Tibial nerve (tissue), 4 donors: ENCODE results near the gene GPRIN2. TPM values are rescaled to one million over a fixed set of nuclear protein-coding genes. Genes with fewer than 3 reads are reported as not detected.

ENCODE experiments used
- DNase-seq, 2 donors: peaks; one replicate each; pipeline ENCODE4 v3.0.0-alpha.2; 2019; ENCODE audit warnings: low spot score in 2 of 2
- H3K27ac ChIP-seq, 4 donors: fragments of 200-600 bp; sonication (generic) in 3 of 4; one replicate each; pipeline ENCODE4 v1.5.1; 2017 to 2019; ENCODE audit warnings: mild to moderate bottlenecking in 1 of 4
- H3K27me3 ChIP-seq, 2 donors: fragments of 200-600 bp; sonication (generic) in 1 of 2; one replicate each; pipeline versions ENCODE4 v1.5.1 to v1.6.0; 2017 to 2019
- H3K36me3 ChIP-seq, 3 donors: fragments of 200-600 bp; sonication (generic); one replicate each; pipeline ENCODE4 v1.5.1; 2018 to 2019
- H3K4me1 ChIP-seq, 4 donors: fragments of 200-600 bp; sonication (generic) in 3 of 4; one replicate each; pipeline ENCODE4 v1.5.1; 2017 to 2019
- H3K4me3 ChIP-seq, 4 donors: fragments of 200-600 bp; sonication (generic) in 3 of 4; one replicate each; pipeline ENCODE4 v1.5.1; 2017 to 2019; ENCODE audit warnings: mild to moderate bottlenecking in 1 of 4, moderate library complexity in 1 of 4
- H3K9me3 ChIP-seq, 4 donors: fragments of 200-600 bp; sonication (generic) in 3 of 4; one replicate each; pipeline ENCODE4 v1.5.1; 2017 to 2019
- EP300 ChIP-seq, 2 donors: sonication (generic); formaldehyde crosslinking; IDR thresholded peaks; one replicate each; pipeline ENCODE4 v1.6.1; 2017; ENCODE audit warnings: antibody characterized with exemption in 2 of 2, mild to moderate bottlenecking in 1 of 2
- POLR2A ChIP-seq, 2 donors: fragments of 450-650 bp; IDR thresholded peaks; one replicate each; pipeline ENCODE4 v1.6.1; 2017; ENCODE audit warnings: antibody characterized with exemption in 2 of 2, mild to moderate bottlenecking in 2 of 2, moderate library complexity in 2 of 2
- WGBS, 2 donors: methylation state at CpG; one replicate each; pipeline ENCODE4 v1.1.5; 2018; 5-methylcytosine and 5-hydroxymethylcytosine counted together
- total RNA-seq, 4 donors: library from RNA; depleted of rRNA; stranded (reverse); fragments of >200 nt; gene quantifications; one replicate each; pipeline ENCODE4 v1.1.0, GENCODE V29; 2016
- TF ChIP-seq, protein P1 (sequence below), 5 experiments: fragments of 200-600 bp in 3 of 5; fragments of 450-650 bp in 2 of 5; sonication (generic) in 3 of 5; IDR thresholded peaks; one replicate each; pipeline ENCODE4 v1.5.1; 2016 to 2019; ENCODE audit warnings: antibody characterized with exemption in 5 of 5, mild to moderate bottlenecking in 3 of 5, moderate library complexity in 2 of 5

GPRIN2 gene
- total RNA-seq, 4 donors from 2014 or later, result 0.98 to 2.8 (median 2.3) TPM

DNA sequence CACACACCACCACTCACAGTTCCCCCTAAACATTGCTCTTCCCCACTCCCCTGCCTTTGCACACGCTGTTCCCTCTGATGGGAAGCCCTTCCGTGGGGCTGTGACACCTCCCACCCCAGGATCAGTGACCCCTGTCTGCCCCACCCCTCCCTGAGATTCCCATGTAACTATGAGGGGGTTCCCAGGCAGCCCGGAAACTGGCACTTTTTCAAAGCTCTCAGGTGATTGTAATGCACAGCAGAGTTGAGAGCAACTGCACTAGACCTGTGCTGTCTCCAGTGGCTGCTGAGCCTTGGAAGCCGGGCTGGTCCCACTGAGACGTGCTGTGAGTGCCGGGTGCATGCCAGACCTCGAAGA lies 29.8 kb downstream of the GPRIN2 start:
- H3K36me3 ChIP-seq, result no peaks in the 10 kb centered on the region
- DNase-seq, result no peak
- H3K4me3 ChIP-seq, result no peak overlapping the region
- TF ChIP-seq EP300 (IDR thresholded peaks at IDR 0.05) (no peak), POLR2A (IDR thresholded peaks at IDR 0.05) (no peak)
- TF ChIP-seq, protein P1, sequence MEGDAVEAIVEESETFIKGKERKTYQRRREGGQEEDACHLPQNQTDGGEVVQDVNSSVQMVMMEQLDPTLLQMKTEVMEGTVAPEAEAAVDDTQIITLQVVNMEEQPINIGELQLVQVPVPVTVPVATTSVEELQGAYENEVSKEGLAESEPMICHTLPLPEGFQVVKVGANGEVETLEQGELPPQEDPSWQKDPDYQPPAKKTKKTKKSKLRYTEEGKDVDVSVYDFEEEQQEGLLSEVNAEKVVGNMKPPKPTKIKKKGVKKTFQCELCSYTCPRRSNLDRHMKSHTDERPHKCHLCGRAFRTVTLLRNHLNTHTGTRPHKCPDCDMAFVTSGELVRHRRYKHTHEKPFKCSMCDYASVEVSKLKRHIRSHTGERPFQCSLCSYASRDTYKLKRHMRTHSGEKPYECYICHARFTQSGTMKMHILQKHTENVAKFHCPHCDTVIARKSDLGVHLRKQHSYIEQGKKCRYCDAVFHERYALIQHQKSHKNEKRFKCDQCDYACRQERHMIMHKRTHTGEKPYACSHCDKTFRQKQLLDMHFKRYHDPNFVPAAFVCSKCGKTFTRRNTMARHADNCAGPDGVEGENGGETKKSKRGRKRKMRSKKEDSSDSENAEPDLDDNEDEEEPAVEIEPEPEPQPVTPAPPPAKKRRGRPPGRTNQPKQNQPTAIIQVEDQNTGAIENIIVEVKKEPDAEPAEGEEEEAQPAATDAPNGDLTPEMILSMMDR (IDR thresholded peaks at IDR 0.05), result no peak
- 33 to 43% methylated on average over 7 of the region's 7 CpGs for WGBS, 2 donors
- H3K27ac ChIP-seq, result no peak overlapping the region
- H3K9me3 ChIP-seq, result no peaks in the 10 kb centered on the region
- peaks cover 0 to 21% (median 0%) of the 10 kb centered on the region in 4 donors for H3K4me1 ChIP-seq
- H3K27me3 ChIP-seq, result no peaks in the 10 kb centered on the region

DNA sequence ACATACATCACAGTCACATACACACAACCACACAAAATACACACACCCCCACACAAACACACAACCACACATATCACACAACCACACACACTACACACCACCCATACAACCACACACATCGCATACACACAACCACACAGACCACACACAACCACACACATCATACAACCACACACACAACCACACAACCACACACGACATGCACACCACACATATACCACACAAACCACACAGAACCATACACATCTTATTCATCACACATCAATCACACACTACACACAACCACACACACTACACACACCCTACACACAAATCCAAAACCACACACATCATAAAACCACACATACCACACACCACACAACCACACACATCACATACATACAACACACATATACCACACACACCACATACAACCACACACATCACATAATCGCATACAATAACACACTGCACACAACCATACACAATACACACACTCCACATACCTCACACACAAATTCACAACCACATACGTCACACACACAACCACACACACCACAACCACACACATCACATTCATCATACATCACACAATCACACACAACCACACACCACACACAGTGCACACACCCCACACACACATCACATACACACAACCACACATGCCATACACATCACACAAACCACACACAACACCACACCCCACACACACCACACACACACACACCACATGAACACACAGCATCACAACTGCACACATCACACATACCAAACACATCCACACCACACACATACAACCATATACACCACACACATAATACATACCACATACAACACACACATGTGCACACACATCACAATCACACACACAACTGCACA lies 30.4 kb downstream of the GPRIN2 start:
- H3K4me3 ChIP-seq, result no peak overlapping the region
- no peak for DNase-seq
- TF ChIP-seq, protein P1 (IDR thresholded peaks at IDR 0.05), result no peak
- TF ChIP-seq POLR2A (IDR thresholded peaks at IDR 0.05) (no peak), EP300 (IDR thresholded peaks at IDR 0.05) (no peak)
- H3K27ac ChIP-seq, result no peak overlapping the region
- no peaks in the 10 kb centered on the region for H3K36me3 ChIP-seq
- H3K27me3 ChIP-seq, result no peaks in the 10 kb centered on the region
- H3K9me3 ChIP-seq, result no peaks in the 10 kb centered on the region
- WGBS, 2 donors, result 96 to 97% methylated on average over 4 of the region's 4 CpGs
- H3K4me1 ChIP-seq, result peaks cover 0 to 21% (median 0%) of the 10 kb centered on the region in 4 donors

DNA sequence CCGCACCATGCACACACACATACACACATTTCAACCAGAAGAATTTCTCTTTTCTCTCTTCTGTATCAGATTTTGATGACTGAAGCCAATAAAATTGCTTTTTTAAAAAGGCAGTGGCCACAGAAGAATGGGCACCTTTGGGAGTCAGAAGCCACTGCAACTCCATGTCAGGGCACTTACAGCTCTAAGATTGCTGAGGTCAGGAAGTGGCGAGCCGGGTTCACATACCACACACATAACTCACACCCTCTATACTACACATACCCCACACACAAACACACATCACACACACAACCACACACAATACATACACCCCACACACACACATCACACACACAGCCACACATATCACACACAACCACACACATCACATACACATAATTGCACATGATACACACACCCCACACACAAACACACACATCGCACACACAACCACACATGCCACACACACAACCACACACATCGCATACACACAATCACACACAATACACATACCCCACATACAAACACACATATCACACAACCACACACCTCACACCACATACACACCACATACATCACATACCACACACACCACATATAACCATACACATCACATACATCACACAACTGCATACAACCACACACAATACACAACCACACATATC lies 31.2 kb downstream of the GPRIN2 start:
- WGBS, 2 donors, result 68 to 74% methylated on average over 5 of the region's 5 CpGs
- peak in 1 of 2 donors; percentile 4 for DNase-seq
- Histone ChIP-seq H3K27me3 (no peaks in the 10 kb centered on the region), H3K4me1 (peaks cover 0 to 21% (median 0%) of the 10 kb centered on the region in 4 donors), H3K4me3 (no peak overlapping the region), H3K36me3 (no peaks in the 10 kb centered on the region), H3K9me3 (no peaks in the 10 kb centered on the region), H3K27ac (no peak overlapping the region)
- TF ChIP-seq, protein P1 (IDR thresholded peaks at IDR 0.05), result no peak
- TF ChIP-seq EP300 (IDR thresholded peaks at IDR 0.05) (no peak), POLR2A (IDR thresholded peaks at IDR 0.05) (no peak)

DNA sequence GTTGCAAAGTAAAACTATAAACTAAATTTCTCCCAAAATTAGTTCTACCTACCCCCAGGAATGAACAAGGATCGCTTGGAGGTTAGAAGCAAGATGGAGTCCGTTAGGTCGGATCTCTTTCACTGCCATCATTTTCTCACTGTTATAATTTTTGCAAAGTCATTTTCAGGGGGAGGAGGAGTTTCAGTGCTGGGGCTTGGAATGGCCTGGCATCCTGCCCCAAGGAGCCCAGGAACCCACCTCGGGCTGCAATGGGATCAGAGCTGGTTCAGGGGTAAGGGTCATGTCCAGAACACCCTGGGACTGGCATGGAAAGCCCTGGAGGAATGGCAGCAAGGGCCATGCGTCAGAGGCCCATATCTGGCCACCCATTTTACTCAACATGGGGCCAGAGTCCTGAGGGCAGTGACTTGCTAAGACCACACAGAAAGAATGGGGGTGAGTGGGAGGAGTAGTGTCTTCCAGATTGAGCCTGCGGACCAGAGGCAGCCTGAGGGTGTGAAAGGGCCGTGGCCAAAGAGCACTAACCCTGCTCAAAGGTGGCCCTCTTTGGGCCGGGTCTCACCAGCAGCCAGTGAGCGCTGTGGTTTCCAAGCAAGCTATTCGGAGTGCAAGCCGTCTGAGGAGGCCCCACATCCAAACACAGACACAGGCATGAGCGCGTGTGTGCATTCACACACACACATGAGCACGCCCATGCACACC lies 31.8 kb downstream of the GPRIN2 start:
- no peak overlapping the region for H3K4me3 ChIP-seq
- peak in 1 of 2 donors; percentile 13 for DNase-seq
- H3K9me3 ChIP-seq, result no peaks in the 10 kb centered on the region
- no peaks in the 10 kb centered on the region for H3K27me3 ChIP-seq
- TF ChIP-seq EP300 (IDR thresholded peaks at IDR 0.05), result no peak
- no peak for TF ChIP-seq POLR2A (IDR thresholded peaks at IDR 0.05)
- TF ChIP-seq, protein P1 (IDR thresholded peaks at IDR 0.05), result no peak
- WGBS, 2 donors, result 63 to 66% methylated on average over 14 of the region's 14 CpGs
- no peaks in the 10 kb centered on the region for H3K36me3 ChIP-seq
- peaks cover 0 to 21% (median 0%) of the 10 kb centered on the region in 4 donors for H3K4me1 ChIP-seq
- no peak overlapping the region for H3K27ac ChIP-seq
